Stimulated activated naive CD4-positive, alpha-beta T cell treated with Interleukin-2 at 50 U/mL for 16 hours (primary cell): ENCODE measurements around the gene S100A11.

ENCODE experiments used
- DNase-seq: peaks from one replicate; lab custom pipeline; 2025; lab: John Stamatoyannopoulos, UW

The S100A11 gene

DNA sequence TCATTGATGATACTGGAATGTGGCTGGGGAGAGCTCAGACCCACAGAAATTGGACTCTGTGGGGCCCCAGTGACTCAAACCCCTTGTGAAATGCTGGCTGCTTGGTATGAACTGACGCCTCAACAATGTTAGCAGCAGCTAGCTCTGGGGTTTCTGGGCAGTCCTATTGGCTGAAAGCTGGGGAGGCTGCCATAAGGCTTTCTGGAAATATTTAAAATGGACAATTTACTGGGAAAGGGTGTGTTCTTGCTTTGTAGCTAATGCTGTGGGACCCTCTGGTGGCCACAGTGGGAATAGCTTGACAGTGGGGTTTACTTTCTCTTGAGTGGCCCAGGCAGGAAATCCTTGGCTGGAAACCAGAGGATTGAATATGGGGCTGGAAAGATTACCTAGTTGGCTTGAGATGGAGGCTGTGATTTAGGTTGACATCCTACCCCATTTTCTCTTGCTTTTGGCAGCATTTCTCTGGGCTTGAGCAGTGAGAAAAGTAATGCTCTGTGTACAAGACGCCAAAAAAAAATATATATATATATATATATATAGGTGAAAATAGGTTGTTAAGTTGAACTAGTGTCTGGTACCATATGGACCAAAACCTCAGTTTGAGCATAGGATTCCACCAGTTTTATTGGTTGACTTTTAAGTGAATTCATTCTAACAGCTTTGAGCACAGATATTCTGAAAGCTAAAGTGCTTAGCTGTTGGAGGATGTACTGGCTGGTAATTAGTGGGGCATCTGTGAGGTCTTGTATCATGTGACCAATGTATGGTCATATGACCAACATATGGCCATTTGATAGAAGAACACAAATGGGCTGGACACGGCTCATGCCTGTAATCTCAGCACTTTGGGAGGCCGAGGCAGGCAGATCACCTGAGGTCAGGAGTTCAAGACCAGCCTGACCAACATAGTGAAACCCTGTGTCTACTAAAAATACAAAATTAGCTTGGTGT, 34.9 kb downstream of the S100A11 start:
- DNase-seq: peak; percentile 64

DNA sequence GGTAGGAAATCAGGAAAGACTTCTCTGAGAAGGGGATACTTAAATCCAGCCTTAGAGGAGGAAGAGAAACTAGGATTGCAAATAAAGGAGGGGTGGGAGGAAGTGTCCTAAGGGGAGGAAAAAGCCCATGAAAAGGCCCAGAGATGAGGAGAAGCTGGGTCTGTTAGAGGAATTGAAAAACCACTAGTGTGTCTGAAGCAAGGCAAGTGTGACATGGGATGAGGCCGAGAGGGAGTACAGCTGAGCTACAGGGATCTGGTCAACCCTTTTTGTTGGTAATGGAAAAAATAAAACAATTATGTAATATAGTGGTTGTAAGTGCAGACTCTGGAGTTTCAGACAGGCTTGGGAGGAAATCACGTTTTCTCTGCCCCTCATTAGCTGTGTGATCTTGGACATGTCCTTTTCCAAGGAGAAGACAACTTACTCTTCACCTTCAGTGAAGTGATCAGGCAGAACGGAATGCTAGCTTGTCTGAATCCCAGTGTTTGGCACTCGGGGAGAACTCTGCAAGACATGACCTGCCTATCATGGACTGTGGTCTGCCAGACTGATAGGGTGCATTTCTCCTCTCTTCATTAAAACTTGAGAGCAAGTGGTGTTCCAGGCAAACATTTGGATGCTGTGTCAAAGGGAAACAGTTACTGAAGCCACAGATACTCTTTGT, 35.7 kb downstream of the S100A11 start:
- no peak for DNase-seq

DNA sequence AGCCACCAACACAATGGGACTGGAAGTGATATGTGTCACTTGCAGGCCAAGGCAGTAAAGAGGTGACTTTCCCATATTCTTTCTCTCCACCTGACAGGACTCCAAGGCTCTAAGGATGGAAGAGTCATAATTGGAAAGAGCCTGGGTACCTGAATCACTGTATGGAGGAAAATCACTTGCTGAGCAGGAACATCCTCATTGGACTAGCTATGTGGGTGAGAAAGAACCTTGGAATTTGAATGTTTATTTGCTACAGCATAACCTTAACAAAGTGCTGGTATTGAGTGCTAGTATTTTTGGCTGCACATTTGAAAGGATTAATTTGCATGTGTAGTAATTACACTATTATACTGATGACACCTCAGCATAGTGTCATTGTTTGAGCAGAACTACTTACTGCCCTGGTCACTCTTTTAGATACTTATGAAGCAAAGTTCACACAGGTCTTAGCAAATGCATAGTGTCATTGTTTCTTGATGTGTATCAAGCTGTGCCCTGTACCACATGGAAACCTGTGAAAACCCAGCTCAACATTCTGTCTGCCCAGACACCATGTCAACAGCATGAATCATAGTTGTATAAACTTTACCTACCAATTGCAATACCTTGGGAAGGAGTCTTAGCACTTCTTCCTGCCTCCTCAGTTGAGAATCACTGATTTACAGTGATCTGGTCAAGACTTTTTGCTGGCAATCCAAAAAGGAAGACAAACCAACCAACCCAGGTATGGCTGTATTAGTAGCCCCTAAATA, 38.0 kb downstream of the S100A11 start:
- no peak for DNase-seq

DNA sequence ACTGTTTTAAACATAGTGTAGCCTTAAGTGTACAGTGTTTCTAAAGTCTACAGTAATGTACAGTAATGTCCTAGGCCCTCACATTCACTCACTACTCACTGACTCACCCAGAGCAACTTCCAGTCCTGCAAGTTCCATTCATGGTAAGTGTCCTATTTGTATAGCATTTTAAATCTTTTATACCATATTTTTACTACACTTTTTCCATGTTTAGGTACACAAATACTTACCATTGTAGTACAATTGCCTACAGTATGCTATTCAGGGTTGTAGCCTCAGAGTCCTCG, 39.6 kb downstream of the S100A11 start:
- no peak for DNase-seq

DNA sequence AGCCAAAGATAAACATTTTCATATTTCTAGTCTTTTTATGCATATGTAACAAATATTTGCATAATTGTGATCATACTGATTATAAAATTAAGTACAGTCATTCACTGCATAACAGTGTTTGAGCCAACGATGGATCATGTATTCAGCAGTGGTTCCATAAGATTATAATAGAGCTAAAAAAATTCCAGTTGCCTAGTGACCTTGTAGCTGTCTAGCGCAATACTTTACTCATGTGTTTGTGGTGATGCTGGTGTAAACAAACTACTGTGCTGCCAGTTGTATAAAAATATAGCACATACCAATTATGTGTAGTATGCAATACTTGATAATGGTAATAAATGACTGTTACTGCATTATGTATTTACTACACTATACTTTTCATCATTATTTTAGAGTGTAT, 41.0 kb downstream of the S100A11 start:
- DNase-seq: no peak

DNA sequence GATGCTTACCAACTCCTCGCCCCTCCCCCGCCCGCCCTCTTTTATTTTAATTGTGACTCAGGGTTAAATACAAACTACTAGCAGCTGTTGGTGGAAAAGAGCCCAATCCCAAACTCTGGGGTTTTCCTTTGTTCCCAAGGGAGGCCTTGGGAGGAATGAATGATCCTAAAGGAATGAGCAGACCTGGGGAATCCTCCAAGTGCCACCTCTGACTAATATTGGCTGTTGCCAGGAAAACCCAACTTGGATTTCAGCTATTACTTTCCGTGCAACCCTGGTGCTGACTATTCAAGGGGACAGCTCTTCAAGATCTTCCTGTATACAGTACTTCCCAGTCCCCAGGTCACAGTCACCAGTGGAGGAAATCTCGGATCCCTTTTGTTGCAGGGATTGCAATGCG, 41.8 kb downstream of the S100A11 start:
- DNase-seq: no peak

DNA sequence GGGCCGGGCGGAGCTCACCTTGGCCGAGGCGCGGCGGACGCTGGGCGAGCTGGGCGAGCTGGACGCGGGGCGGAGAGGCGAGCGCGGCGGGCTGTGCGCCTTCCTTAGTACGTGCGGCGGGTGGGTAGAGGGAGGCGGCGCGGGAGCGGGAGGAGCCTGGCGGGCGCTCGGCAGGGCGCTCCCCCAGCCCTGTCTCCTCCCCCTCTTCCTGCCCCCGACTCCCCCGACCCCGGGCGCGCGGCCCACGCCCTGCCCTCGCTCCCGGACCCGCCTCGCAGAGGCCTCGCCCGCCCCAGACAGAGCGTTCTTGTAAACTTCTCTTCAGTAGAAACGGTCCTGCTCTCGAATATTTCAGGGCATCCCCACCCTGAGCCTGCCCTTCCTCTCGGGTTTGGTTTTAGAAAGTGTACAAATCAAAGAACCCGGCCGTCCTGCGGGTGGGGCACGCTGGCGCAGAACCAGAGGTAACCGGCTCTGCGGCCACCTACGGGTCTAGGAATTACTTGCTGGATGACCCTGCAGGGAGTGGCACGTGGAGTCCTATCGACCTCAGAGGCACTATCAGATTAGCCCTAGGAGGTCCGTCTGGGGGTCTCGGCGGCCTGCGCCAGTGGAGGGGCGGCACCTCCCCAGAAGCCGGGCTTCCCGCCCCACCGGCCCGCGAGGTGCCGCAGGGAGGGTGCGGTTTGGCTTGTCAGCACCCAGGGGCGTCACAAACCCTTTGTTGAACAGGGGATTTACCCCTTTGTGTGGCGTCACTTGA, 42.9 kb downstream of the S100A11 start, which contains the start of gene S100A10:
Gene S100A10 (minus strand): TSS at position 126 of the 763 bp plus-strand sequence. CDS start 7,629 bp downstream, outside the sequence.
- peak; percentile 77 for DNase-seq

DNA sequence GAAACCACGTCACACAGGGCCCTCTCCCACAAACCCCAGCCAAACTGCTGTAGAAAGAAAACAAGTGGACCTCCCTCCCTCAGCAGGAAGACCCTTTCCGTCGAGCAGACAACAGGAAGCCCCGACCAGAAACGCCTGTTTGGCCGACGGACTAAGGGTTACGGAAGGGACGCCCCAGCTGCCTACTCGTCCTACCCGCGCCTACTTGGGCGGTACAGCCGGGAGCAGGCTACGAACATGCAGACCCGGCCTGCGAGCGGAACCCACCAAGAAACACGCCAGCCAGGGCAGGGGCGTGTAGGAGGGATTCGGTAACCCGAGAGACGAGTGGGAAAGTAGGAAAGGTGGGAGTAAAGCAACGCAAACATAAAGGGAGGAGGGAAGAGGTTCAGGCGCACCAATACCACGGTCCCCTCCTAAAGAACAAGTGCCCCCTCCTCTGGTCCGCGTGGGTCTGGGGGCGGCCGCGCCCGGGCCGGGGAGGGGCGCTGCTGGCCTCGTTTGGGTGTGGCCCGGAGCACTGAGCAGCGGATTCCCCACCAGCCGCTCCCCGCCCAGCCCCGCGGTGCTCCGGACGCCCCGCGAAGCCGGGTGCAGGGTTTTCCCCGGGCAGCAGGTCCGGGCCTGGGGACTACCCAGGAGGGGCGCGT, 43.6 kb downstream of the S100A11 start:
- DNase-seq: peak; percentile 24

DNA sequence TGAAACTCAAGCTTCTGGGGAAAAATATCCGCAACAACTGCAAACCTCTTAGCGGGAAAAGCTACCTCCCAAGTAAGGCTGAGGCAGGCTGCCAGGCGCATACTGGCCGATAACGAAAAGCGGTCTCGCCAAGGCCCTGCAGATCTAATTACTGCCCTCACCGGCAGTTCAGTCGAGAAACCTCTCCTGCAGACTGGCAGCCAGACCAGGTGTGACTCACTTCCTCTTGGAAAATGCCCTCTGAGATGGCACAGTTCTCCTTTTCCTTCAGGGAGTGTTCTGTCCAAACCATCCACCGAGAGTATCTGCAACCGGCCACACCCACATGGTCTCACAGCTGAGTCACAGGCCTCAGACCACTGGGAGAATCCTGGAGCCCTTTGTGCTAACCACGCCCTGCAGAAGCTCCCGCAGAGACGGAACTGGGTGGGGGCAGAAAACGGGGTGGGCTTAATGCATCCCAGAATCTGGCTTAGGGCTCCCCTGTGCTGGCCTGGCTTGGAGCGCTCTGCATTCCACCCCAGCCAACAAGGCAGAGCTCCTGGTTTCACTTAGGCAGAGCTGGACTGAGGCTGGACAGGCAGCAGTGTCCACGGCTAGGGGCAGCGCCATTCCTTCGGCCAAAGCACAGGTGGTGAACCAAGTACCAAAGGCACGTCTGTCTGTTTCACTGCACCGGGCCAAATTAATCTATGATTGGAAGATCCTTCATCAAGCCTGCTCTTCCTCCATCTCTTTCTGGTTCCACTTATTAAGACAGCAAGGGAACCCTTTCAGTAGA, 44.3 kb downstream of the S100A11 start:
- peak; percentile 9 for DNase-seq

DNA sequence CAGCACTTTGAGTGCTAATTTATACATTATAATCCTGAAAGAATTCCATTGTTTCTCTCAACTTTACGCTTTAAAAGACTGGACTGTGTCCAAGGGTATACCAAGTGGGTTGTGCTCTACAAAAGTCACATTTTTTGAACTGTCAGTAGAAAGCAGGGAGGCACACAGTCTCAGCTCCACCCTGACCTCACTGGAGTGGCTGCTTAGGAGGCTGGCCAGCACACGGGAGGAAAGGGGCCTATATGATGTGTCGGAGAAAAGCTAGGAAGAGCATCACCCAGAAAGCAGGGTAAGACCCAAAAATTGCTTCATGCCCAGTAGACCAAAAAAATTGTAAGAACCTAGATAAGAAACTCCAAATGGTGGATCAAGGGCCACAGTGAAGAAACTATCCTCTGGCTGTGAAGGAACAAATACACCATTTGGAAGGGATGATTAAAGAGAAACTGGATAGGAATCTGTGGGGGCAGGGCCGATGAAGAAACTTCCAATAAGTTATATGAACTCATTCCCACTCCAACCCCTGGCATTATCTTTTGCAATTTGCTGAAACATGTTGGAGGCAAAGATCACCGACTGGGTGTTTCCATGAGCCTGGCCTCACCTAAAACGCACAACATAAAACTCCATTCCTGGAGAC, 45.0 kb downstream of the S100A11 start:
- no peak for DNase-seq

DNA sequence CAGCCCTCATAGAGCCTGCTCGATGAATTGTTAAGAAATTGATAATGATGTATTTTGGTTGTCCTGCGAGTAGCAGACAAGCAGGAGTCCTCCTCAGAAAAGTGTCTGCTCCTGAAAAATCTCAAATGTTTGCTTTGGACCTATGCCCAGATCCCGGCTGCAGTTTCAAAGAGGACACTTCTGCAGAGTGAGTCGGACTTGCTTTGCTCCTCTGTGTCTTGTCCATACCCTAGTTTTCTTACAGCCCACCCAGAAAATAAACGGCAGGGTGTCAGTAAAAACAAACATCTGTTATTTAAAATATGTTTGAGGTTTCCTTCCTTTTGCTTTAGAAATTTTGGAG, 46.0 kb downstream of the S100A11 start:
- no peak for DNase-seq

DNA sequence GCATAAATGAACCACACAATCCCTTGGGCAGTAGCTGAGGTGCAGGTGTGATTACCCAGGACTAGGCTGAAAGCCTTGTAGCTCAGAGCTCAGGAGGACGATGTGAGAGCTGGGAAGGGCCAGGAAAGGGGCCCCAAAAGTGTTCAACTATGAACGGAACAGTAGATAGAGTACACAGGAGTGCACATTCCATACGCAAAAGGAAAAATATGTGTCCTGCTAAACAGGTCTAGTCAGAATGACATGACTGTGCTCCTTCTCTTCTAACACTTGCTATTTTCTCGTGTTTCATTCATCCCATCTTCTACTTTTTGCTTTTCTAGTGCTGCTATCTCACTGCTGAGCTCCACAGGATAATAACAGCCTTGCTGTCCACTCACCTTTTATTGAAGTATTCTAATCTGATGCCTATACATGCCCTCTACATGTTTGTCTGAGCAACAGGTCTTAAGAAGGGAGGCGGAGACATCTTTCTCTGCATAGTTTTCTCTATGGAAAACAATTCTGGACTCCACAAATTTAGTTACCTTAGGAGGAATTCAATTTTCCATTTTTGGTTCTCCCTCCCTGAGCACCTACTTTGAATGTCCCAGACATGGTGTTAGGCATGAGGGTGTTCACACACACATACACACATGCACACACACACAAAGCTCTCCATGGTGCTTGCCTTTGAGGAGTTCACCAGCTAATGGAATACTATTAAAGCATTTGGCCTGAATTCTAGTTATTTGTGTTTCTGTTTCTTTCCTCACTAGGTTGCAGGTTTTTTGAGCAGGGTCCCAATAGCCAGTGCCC, 46.5 kb downstream of the S100A11 start:
- DNase-seq: no peak

DNA sequence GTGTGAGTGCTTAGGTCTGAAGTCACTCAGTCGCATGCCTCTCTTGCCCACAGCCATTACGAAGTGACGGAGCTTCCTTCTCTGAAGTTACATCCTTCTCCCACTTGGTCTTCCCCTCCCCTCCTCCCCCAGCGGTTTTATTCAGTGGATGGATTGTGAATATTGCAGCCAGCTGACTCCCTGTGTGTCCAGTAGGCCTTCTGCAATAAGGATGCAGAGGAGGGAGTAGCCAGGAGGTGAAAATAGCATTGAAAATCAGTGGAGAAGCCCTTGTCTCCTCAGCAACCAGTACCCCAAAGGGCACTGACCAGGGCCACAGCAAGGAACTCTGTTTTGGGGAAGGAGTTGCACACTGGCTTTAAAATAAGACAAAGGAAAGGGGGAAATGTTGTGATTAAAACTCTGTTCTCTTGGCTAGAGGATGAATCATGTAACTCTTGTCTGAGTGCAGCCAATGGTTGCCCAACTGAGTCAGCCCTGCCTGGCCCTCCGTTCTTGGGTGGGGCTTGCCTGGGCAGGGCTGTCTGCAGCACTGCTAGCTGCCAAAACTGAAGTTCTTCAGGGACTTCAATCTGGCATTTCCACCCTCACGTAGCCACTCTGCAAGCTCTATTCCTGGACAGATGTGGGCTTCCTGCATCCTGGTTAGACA, 47.5 kb downstream of the S100A11 start:
- peak; percentile 46 for DNase-seq

DNA sequence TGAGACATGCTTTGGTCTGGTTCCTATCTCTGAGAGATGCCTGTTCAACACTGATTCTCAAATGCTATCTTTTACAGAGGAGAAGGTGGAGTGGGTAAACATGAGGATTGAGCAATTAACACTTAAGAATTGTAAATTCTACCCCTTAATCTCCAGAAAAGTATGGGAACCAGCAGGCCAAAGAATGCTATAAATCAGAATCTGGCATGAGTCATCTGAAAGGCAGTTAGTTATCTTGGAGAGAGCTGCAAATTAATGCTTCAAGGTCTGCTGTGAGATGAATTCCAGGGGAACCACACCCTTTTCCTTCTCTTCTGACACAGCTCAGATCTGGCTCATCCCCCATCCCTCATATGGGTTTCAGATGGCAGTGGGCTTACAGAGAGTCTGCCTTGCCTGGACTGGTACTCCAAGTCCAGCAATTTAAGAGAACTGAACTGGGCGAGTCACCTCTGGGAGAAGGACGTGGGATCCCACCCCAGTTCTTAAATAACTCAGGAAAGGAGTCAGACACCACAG, 48.3 kb downstream of the S100A11 start:
- DNase-seq: no peak

DNA sequence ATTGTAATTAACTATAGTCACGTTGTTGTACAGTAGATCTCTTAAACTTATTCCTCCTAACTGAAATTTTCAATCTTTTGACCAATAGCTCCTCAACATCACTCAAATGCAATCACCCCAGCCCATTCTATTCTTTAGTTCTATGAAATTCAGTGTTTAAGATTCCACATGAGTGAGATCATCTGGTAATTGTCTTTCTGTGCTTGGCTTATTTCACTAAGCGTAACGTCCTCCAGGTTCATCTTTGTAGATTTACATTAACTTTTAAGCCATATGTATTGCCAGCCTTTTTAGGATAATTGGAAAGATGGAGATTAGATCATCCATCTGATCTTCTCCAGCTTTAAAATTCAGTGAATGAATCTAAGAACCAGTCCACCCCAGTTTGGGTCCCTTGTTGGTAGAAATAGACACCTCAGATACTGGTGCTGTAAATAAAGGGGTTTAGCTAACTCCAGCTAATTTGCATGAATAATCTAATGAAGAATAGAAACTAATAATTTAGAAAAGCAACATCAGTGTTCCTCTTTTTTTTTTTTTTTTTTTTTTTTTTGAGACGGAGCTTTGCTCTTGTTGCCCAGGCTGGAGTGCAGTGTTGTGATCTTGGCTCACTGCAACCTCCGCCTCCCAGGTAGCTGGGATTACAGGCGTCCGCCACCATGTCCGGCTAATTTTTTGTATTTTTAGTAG, 50.2 kb downstream of the S100A11 start:
- DNase-seq: no peak

DNA sequence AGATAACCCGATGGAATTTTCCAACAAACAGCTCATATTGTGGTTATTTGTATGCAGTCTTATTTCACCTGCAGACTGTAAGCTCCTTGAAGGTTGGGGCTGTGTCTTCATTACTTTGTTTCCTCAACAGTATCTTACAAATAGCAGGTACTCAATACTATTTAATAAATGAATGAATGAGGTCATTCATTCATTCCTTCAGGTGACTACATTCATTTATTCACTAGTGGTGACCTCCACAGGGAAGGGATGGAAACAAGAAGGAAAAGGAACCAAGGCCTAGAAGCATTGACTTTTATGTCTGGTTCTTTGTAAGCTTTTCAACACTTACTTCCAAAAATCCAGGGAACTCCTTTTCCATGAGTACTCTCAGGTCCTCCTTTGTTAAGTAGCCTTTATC, 51.0 kb downstream of the S100A11 start:
- DNase-seq: no peak

DNA sequence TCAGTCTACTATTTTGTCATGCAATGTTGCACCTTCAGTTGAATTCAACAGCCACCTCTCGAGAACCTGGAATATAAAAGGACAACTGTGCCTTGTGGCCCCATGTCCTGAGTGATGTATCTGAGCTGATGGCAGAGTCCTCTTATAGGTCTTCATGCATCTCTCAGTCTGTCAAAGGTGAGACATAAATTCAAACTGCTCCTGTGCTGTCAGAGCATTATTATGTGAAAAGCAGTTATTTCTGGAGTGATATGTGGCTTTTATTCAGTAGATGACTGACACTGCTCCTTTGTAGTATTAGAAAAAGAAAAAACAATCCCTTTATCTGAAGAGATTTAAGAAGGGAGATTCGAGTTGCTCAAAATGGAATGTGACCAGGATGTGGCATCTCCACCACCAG, 51.5 kb downstream of the S100A11 start:
- no peak for DNase-seq
